COLO829 (cell line): Measurements from ENCODE around the gene COL5A3.
"Not testable (repeated sequence)": the region's sequence is repeated elsewhere in the genome, so short reads cannot be mapped to it uniquely, and the experiment has no call there.

Experiments
- DNase-seq: peaks from one replicate; pipeline ENCODE4 v3.0.0; 2012; ENCODE audit warnings: low spot score

COL5A3 gene

DNA sequence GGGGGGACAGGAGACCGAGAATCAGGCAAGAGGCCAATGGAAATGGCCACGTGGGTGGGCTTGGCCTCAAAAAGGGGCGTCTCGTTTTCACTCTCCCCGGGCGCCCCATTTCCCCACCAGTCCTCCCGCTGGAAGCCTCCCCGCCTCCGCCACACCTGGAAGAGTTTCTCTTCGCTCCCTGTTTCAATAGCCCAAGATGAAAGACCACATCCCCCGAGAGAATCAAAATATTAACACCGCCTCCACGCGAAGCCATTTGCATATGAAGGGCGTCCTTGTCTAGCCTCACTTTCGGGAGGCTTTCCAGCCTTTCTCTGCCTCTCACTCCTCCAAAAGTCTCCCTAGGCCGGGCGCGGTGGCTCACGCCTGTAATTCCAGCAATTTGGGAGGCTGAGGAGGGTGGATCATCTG, 73.3 kb downstream of the COL5A3 start:
- DNase-seq = no peak

DNA sequence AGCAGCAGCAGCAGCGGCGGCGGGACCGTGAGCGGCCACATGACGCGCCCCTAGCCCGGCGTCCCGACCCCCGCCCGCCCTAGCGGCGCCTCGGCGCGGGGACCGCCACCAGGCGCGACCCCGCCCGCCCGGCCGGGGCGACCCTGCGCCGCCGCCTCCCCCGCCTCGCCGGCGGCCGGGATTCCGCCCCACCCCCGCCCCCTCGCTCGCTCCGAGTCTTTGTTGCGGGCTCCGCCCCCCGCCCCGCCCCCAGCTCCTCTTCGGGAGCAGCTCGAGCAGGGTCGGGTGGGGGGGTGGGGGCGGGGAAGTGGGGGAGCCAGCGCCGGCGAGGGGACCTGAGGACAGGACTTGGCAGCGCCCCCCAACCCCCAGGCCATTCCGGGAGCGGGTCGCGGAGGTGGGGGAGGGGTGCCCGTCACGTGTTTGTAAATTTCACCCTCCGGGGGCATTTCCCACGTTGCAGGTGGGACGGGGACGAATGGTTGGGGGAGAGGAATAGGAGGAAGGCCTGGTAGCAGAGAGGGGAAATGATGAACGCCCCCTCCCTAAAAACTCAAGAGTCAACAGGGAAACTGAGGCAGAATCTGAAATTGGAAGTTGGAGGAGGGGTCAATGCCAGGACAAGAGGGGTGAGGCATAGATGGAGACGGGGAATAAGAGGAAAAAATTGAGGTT, 73.8 kb downstream of the COL5A3 start, which contains the start of gene OLFM2:
Gene OLFM2, minus strand, starts transcription at position 190 of the 675 bp plus-strand sequence. Its CDS starts 149 bp downstream, at position 41.
- peak; percentile 40 for DNase-seq

DNA sequence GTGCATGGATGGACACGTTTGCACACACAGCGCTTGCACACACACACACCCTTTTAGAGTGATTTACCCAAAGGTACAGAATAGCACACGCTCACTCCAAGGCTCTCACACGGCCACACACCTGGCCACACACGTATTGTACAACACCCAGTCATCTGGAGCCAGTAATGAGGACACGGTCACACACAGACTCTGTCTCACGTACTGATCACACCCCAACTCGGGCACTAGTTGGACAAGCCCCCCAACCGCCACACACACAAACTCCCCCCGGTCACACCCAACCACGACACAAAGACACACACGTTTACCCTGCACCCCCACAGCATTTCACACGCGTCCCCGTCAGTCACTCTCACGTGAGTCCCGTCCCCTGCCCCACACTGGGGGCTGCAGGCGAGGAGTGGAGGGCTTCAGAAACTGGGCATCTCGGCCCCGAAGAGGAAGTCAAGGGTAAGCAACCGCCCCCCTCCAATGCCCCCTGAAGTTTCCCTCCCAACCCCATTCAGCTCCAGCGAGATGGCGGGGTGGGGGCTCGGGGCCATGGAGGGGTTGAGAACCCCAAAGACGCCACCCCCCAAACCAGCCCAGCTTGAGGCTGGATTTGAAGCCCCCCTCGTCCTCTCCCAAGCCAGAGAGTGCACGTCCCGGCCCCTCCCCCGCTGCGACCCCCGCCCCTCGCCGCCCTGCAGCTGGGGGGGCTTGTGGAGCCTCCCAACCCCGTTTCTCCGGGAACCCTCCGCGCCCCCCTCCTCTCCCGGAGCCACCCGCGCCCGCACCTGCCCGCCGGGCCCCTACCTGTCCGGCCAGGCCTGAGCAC, 74.6 kb downstream of the COL5A3 start:
- no peak for DNase-seq

DNA sequence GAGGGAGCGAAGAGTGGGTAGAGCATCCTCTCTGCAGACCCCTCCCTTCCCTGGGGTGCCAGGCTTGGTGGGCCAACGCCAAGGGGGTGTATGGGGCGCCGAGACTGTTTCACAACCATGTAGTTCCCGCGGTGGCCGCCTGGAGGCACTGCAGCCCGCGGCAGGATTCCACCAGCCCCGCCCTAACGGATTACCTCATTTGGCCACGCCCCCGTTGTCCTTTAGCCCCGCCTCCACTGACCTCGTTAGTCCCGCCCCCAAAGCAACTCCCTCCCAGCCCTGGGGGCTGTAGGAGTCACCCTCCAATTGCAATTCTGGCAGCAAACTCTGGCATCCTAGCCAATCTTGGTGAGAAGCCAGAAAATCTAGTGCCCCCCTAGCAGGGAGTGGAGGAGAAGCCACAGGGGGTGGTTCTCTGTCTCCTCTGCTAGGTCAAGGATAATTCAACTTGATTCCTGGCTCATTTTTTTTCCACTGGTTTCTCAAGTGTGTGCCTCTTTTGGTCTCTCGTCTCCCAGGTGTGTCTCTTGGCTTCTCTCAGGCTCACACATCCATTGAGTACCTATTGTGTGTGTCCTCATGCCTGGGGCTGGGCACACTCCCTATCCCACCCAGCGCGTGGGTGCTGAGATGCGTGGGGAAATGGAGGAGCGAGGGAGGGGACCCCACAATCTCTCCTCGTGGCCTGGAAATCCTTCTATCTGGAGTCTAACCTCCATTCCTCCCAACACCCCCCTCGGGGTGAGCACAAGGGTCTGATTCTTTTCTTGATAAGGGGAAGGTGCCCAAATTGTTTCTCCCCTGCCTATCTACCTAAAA, 76.0 kb downstream of the COL5A3 start:
- DNase-seq = peak; percentile 84

DNA sequence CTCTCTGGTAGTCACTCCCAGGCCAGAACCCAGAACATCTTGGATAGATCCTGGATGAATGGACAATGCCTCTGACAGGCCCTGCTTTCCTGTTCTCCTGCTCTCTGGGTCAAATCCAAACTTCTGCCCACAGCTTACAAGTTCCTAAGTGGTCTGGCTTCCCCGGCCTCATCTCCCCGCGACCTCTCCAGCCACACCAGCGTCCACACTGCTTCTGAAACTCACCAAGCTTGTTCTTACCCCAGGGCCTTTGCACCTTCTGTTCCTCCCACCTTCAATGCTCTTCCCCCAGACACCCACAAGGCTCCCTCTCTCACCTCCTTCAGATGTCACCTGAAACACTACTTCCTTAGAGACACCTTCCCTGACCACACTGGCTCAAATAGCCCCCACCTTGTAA, 77.5 kb downstream of the COL5A3 start:
- no peak for DNase-seq

DNA sequence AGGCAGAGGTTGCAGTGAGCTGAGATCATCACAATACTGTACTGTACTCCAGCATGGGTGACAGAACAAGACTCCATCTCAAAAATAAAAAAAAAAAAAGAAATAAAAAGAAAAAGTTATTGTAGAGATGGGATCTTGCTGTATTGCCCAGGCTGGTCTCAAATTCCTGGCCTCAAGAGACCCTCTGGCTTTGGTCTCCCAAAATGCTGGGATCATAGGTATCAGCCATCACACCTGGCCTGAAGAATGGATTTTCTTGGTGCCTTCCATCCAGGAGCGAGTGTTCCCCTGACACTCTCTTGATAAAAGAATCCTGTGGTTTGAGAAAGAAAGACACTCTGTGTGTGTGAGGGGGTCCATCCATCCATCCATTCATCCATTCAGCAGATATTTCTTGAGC, 78.7 kb downstream of the COL5A3 start:
- no peak for DNase-seq

DNA sequence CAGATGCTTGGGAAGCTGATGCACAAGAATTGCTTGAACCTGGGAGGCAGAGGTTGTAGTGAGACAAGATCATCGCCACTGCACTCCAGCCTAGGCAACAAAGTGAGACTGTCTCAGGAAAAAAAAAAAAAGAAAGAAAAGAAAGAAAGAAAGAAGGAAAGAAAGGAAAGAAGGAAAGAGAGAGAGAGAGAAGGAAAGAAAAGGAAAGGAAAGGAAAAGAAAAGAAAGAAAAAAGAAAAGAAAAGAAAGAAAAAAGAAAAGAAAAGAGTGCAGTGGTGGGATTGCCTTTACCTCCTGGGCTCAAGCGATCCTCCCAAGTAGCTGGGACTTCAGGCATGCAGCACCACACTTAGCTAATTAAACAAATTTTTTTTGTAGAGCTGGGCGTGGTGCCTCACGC, 86.9 kb downstream of the COL5A3 start:
- no peak for DNase-seq

DNA sequence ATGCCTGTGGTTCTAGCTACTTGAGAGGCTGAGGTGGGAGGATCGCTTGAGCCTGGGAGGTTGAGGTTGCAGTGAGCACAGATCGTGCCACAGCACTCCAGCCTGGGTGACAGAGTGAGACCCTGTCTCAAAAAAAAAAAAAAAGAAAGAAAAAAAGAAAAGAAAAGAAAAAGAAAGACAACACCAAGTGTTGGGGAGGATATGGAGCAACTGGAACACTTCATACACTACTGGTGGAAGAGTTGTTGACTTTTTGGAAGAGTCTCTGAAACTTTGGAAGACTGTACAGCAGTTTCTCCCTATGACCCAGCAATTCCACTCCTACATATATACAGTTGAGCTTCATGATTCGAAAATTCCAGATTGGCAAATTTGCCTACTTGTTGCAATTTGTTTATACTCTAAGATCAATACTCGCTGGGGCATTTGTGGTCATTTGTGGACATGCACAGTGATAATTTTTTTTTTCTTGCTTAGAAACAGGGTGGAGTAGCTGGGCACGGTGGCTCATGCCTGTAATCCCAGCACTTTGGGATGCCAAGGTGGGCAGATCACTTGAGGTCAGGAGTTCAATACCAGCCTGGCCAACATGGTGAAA, 87.4 kb downstream of the COL5A3 start:
- DNase-seq = not testable (repeated sequence)

DNA sequence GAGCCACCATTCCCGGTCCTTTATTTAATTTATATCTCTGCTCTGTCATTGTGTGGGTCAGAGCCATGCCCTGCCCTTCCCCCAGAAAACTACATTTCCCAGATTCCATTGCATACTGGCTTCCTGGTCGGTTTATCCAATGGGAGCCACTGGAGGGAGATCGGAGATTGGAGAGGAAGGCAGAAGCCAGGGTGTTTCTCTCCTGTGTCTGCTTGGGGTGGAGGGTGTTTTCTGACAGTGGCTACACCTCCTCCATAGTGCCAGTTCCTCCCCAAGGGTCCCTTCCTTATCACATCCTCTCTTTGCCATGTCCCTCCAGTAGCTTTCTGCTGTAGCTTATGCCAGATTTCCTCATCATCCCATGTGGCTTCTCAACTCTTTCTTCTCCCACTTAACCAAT, 93.0 kb downstream of the COL5A3 start:
- peak; percentile 87 for DNase-seq

DNA sequence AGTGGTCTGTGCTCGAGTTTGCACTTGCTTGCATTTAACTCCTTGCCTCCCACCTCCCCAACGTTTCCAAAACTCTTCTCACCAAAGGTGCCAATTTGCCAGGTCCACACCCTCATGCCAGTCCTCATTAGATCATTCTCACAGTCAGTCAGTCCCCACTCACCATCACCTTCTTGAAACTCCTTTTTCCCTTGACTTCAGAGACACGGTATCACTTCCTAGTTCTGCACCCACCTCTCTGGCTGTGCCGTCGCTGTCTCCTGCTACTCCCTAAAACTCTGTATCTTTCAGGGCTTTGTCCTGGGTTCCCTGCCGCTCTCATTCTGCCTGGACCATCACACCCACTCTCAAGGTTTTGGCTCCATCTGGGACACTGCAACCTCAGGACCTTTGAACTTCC, 93.6 kb downstream of the COL5A3 start:
- no peak for DNase-seq

DNA sequence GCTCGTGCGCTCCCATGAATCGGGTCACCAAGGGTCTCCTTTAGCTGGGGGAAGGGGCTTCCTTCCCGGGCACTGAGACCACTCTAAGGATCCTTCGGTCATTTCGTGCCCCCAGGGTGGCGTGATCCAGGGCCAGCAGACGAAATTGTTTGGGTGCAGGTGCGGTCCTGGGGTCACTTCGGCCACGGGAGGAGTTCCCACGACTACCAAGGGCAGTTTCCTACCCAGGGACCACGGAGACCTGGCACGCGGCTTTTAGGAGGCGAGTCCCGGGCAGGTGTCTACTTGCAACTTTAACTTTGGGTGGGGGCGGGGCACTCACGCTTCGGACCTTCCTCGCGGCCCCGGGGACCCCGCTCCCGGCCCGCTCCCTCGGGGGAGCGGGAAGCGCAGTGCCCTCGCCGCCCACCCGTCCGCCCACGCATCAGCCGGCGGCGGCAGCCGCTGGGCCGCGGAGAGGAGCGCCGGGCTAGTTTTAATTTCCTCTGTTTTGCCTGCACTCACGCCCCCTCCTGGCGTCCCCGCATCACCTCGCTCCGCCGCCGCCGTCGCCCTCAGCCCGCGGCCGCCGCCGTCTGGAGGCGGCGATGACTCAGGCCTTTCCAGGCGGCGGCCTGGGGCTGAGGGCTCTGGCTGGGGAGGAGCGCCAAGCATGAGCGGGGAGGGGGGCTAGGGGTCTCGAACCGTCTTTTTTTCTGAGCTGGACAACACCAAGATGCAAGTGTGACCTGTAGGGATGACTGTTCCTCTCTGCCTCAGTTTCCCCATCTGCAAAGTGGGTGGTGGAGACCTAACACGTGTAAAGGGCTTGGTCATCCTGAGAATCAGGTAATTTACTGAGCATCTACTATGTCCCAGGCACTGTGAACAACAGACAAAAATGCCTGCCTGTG, 95.7 kb downstream of the COL5A3 start:
- DNase-seq = peak; percentile 89

DNA sequence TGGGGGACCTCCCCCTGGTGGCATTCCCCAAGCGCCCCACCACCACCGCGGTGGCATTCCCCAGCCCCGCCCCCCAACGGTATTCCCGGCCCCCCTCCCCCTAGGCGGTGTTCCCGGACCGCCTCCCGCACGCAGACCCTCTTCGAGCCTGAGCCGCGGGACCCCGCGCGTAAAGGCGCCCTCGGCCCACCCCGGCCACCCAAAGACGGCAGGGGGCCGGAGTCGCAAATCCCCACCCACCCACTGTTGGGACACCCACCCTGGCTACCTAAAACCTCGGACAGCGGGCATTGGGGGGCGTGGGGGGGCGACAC, 96.3 kb downstream of the COL5A3 start:
- DNase-seq = no peak

DNA sequence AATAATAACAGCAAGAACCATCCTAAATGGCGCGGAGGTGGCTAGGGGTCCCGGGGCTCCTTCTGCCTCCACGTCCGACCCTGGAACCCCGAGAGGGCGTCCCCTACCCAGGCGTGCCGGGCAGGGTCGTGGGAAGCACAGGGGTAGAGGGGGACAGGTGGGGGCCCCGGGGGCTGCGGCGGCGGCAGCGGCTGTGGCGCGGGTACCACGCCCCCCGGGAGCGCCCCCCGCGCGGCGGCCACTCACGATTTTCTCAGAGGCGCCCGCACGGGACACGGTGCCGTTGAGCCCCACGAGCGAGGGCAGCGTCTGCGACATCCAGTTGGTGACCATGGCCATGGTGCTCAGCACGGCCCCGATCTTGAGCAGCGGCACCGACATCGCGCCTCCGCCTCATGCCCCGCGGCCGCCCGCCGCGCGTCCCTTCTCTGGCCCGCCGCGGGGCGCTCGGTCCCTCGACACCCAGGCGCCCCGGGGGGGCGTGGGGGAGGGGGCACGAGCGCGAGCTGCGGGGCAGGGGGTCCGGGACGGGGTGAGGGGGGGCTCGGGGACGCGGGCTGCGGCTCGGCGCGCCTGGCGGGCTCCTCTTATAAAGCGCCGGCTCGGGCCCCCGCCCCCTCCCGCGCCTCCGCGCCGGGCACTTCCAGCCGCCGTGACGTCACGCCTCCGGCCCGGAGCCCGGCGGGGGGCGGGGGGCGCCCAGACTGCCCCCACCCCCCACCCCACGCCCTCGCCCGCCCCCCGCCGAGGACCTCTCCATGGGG, 96.9 kb downstream of the COL5A3 start:
- DNase-seq = no peak

DNA sequence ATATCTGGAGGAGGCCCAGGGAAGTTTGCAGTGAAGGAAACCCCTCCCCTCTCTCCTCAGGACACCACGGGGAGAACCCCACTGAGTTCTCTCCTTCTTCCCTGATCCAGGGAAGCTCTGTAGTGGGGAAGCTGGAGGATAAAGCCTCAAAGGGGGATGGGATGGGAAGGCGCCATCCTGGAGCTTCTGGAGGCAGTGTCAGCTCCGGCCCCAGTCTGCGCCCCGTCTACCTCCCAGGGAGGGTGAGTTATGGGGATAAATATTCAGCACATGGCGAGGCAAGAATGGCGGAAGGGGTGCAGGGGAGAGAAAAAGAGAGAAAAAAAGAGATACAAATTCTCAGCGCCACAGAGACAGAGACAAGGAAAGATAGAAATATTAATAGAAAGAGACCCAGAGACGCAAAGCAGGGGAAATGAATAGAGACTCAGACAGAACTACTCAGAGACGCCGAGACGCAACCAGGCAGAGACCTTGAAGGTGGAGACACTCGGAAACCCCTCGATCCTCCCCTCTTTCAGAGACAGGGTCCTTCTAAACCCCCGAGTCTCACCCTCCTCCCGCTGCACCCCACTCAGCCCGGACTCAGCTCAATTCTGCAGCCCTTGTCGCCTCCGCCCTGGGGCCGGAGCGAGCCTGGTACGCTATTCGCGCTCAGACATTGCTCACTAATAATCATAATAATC, 97.6 kb downstream of the COL5A3 start:
- no peak for DNase-seq

DNA sequence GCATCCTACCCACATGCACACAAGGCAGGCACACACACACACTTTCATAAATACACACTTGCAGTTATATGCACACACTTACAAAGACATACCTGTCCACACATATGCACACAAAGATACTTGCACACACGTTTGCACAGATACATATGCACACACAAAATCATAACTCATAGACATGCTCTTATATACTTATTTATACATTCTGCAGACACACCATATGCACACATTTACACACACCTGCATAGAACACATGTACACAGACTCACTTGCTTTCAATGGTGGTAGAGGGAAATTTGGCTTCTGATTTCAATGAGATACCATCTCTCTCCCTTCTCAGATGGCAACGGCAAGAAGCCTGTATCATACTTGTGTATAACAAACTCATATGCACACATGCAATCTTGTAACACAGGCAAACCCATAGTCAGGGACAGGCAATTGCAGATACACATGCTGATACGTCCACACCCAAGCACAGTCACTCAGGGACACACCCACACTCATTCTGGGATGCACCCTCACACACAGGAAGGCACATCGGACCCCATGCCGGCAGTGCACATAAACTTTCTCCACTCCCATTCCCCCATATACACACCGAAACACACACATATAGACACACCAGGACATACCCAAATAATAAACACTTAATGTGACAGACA, 98.6 kb downstream of the COL5A3 start:
- no peak for DNase-seq

DNA sequence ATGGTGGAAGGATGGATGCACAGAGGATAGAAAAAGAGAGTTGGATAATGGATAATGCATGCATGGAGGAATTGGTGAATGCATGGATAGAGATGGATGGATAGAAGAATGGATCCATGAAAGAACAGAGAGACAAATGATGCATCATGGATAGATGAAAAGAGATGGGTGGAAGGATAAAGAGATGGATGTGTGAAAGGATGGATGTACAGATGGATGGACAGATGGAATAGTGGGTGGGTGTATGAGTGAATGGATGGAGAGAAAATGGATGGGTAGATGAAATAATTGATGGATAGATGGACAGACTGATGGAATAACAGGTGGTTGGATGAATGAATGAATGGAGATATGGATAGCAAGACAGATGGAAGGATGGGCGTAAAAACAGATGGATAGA, 99.7 kb downstream of the COL5A3 start:
- no peak for DNase-seq
